Nephron (organoid): ENCODE measurements around the gene COL1A1.

Source experiments
- H3K27ac Mint-ChIP-seq, 3 experiments: 2 replicates each; pipeline ENCODE4 v1.8.0; 2020; ENCODE audit warnings: mixed read lengths in 3 of 3, mild to moderate bottlenecking in 2 of 3, moderate library complexity in 1 of 3
- H3K27me3 Mint-ChIP-seq: 2 replicates; pipeline ENCODE4 v1.8.0; 2021; ENCODE audit warnings: low read depth, mild to moderate bottlenecking, moderate library complexity, mixed read lengths
- H3K36me3 Mint-ChIP-seq: 2 replicates; pipeline ENCODE4 v1.8.0; 2020; ENCODE audit warnings: low read depth, mixed read lengths
- H3K4me1 Mint-ChIP-seq: 2 replicates; pipeline ENCODE4 v1.8.0; 2020; ENCODE audit warnings: mixed read lengths
- H3K4me3 Mint-ChIP-seq, 3 experiments: 2 replicates each; pipeline ENCODE4 v1.8.0; 2020; ENCODE audit warnings: mild to moderate bottlenecking in 3 of 3, mixed read lengths in 3 of 3, moderate library complexity in 2 of 3
- H3K9me3 Mint-ChIP-seq: 2 replicates; pipeline ENCODE4 v1.8.0; 2020; ENCODE audit warnings: mixed read lengths
- TF ChIP-seq, protein P1 (sequence below), 3 experiments: fragments of 200-600 bp; sonication (generic); IDR thresholded peaks; one replicate each; pipeline ENCODE4 v1.5.0; 2021; ENCODE audit warnings: antibody characterized with exemption in 3 of 3; ENCODE audit not compliant: unreplicated experiment in 3 of 3

COL1A1 gene

DNA sequence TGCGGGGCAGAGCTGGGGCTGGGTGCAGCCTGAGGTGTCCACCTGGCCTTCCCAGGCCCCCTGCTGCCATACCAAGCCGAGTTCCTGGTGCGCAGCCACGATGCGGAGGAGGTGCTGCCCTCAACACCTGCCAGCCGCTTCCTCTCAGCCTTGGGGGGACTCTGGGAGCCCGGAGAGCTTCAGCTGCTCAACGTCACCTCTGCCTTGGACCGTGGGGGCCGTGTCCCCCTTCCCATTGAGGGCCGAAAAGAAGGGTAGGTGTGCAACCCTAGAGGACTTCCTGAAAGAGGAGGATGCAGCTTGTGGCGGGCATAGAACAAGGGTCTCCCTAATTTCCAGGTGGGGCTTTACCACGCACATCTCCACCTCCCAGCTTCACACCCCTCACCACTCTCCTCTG is 33.1 kb downstream of the COL1A1 start:
- H3K27ac Mint-ChIP-seq: peak overlapping the region in 2 of 3 experiments; percentile 78 to 86
- H3K36me3 Mint-ChIP-seq: no peaks in the 10 kb centered on the region
- no peaks in the 10 kb centered on the region for H3K9me3 Mint-ChIP-seq
- H3K27me3 Mint-ChIP-seq: no peaks in the 10 kb centered on the region
- H3K4me1 Mint-ChIP-seq: peaks cover 45% of the 10 kb centered on the region
- TF ChIP-seq, protein P1, sequence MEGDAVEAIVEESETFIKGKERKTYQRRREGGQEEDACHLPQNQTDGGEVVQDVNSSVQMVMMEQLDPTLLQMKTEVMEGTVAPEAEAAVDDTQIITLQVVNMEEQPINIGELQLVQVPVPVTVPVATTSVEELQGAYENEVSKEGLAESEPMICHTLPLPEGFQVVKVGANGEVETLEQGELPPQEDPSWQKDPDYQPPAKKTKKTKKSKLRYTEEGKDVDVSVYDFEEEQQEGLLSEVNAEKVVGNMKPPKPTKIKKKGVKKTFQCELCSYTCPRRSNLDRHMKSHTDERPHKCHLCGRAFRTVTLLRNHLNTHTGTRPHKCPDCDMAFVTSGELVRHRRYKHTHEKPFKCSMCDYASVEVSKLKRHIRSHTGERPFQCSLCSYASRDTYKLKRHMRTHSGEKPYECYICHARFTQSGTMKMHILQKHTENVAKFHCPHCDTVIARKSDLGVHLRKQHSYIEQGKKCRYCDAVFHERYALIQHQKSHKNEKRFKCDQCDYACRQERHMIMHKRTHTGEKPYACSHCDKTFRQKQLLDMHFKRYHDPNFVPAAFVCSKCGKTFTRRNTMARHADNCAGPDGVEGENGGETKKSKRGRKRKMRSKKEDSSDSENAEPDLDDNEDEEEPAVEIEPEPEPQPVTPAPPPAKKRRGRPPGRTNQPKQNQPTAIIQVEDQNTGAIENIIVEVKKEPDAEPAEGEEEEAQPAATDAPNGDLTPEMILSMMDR (IDR thresholded peaks at IDR 0.05; ENCODE audit: unreplicated experiment in 3 of 3): no peak
- peak overlapping the region in 2 of 3 experiments; percentile 52 to 92 for H3K4me3 Mint-ChIP-seq

DNA sequence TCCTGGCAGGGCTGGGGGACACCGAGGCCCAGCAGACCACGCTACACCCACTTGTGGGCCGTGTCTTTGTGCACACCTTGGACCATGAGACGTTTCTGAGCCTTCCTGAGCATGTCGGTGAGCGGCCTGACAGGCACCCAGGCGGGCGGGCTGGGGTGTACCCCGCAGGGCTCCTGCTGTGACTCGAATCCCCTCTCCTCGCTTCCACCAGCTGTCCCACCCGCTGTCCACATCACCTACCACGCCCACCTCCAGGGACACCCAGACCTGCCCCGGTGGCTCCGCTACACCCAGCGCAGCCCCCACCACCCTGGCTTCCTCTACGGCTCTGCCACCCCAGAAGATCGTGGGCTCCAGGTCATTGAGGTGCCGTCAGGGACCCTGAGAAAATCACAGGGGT is 34.1 kb downstream of the COL1A1 start:
- Mint-ChIP-seq H3K4me3 (peak overlapping the region in 2 of 3 experiments; percentile 36 to 92), H3K36me3 (no peaks in the 10 kb centered on the region), H3K27me3 (no peaks in the 10 kb centered on the region), H3K27ac (peak overlapping the region in 1 of 3 experiments; percentile 79), H3K4me1 (peaks cover 39% of the 10 kb centered on the region), H3K9me3 (no peaks in the 10 kb centered on the region)
- TF ChIP-seq, protein P1 (IDR thresholded peaks at IDR 0.05; ENCODE audit: unreplicated experiment in 3 of 3): no peak

DNA sequence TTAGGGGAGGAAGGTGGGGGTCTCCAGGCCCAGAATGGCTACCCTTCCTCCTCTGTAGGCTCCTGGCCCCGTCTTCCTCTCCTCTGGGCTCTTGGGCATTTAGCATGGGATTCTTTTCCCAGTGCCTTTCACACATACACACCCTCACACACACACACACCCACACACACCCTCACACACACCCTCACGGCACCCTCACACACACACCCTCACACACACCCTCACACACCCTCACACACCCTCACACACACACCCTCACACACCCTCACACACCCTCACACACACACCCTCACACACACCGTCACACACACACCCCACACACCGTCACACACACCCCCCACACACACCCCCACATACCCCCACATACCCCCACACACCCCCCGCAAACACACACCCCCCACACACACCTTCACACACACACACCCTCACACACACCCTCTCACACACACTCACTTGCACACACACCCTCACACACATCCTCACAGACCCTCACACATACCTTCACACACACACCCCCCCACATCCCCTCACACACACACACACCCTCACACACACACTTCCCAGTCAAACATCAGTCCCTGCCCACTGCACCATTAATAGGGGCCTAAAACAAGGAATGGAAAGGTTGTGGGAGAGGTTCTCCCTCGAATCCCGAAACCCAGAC is 34.8 kb downstream of the COL1A1 start:
- peak overlapping the region; percentile 34 to 92 (median 87) for H3K4me3 Mint-ChIP-seq
- H3K9me3 Mint-ChIP-seq: no peaks in the 10 kb centered on the region
- peak overlapping the region; percentile 49 to 79 (median 53) for H3K27ac Mint-ChIP-seq
- H3K36me3 Mint-ChIP-seq: no peaks in the 10 kb centered on the region
- TF ChIP-seq, protein P1 (IDR thresholded peaks at IDR 0.05; ENCODE audit: unreplicated experiment in 3 of 3): no peak
- no peaks in the 10 kb centered on the region for H3K27me3 Mint-ChIP-seq
- peaks cover 44% of the 10 kb centered on the region for H3K4me1 Mint-ChIP-seq

DNA sequence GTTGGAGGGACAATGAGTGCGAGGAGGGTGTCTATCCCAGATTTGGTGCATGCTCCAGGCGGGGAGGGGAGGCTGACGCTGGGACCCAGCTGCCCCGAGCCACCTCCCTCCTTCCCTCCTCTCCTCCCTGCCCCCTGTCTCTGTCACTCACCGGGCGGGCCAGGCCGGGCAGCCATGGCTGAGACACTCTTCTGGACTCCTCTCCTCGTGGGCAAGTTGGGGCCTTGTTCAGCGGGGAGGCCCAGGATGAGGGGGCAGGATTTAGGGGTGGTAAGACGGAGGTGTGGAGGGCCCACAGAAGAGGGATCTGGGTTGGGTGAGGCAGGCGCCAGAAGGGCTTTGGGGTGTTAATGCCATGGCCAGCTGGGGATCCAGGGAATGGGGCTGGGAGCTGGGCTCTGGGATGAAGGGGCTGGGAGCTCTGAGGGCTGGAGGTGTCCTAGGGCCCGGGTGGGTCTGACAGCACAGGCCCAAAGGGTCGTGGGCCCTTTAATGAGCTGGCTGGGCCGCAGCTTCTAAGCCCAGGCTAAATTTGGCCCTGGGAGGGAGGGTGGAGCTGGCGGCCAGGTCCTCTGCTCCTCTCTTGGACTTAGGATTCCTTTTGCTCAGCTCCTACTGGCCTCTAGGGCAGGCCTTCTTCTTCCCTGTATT is 35.4 kb downstream of the COL1A1 start, which contains the start of gene SGCA:
Gene SGCA, plus strand, starts transcription at position 139 of the 651 bp plus-strand sequence. Its CDS starts 36 bp downstream, at position 175.
- no peaks in the 10 kb centered on the region for H3K36me3 Mint-ChIP-seq
- no peaks in the 10 kb centered on the region for H3K9me3 Mint-ChIP-seq
- peak within 1 kb of the TSS; percentile 79 to 95 (median 88) for H3K27ac Mint-ChIP-seq
- H3K4me3 Mint-ChIP-seq: peak within 1 kb of the TSS; percentile 75 to 92 (median 87)
- H3K4me1 Mint-ChIP-seq: peaks cover 43% of the 10 kb centered on the region
- TF ChIP-seq, protein P1 (IDR thresholded peaks at IDR 0.05; ENCODE audit: unreplicated experiment in 3 of 3): no peak
- no peaks in the 10 kb centered on the region for H3K27me3 Mint-ChIP-seq

DNA sequence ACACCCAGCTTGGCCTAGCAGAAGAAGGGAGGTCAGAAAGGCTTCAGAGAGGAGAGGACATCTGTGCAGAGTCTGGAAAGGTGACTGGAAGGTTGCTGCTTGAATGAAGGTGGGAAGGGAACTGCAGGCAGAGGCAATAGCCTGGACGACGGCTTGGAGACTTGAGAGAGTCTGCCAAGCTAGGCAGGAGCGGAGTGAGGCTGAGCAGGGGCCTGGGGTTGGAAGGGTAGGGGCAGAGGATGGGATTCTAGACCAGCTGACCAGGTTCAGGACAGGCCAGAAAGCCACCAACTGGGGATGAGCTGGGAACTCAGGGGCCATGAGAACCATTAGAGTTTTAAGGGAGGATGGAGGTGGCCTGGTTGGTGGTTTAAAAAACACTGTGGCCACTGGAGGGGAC is 36.0 kb downstream of the COL1A1 start:
- H3K27ac Mint-ChIP-seq: peak overlapping the region; percentile 79 to 95 (median 88)
- TF ChIP-seq, protein P1 (IDR thresholded peaks at IDR 0.05; ENCODE audit: unreplicated experiment in 3 of 3): no peak
- H3K4me1 Mint-ChIP-seq: peaks cover 46% of the 10 kb centered on the region
- H3K9me3 Mint-ChIP-seq: no peaks in the 10 kb centered on the region
- H3K27me3 Mint-ChIP-seq: no peaks in the 10 kb centered on the region
- H3K36me3 Mint-ChIP-seq: no peaks in the 10 kb centered on the region
- peak overlapping the region; percentile 29 to 92 (median 87) for H3K4me3 Mint-ChIP-seq
